Endometrial microvascular endothelial cells (primary cell): ENCODE data around the gene HHATL. TPM values are rescaled to one million over a fixed set of nuclear protein-coding genes. Genes with fewer than 3 reads are reported as not detected.

Experiments used
- in situ Hi-C: cut with HindIII; loops from 2 replicates; pipeline ENCODE4 v1.10.0; 2017; ENCODE audit warnings: low sequenced_read_pairs, low pct_unique_long_range_greater_than_20kb; ENCODE audit errors: inconsistent ontology term
- total RNA-seq: library from RNA; depleted of rRNA; stranded (reverse); fragments of >200 nt; gene quantifications from one replicate; pipeline ENCODE4 v1.2.3, GENCODE V29; 2015; ENCODE audit errors: inconsistent ontology term

Gene HHATL
- total RNA-seq, 1 donor from 2014 or later = not detected

GRCh38 chr3:42659451-42660130 is 43.0 kb downstream of the HHATL start:
- in situ Hi-C loops = no loop called here

DNA sequence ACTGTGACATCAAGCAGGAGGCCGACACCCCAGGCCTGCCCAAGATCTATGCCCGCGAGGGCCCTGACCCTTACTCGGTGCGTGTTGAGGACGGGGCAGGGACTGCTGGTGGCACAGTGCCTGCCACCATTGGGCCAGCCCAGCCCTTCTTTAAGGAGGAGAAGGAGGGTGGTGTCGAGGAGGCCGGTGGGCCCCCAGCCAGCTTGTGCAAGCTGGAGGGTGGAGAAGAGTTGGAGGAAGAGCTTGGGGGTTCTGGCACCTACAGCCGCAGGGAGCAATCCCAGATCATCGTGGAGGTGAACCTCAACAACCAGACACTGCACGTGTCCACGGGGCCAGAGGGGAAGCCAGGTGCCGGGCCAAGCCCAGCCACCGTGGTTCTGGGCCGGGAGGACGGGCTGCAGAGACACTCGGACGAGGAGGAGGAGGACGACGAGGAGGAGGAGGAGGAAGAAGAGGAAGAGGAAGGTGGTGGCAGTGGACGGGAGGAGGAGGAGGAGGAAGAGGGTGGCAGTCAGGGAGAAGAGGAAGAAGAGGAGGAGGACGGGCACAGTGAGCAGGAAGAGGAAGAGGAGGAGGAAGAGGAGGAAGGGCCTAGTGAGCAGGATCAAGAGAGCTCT is 43.7 kb downstream of the HHATL start:
- in situ Hi-C loops = no loop called here

GRCh38 chr3:42658091-42658770 is 44.4 kb downstream of the HHATL start:
- in situ Hi-C loops = no loop called here

- in situ Hi-C loops = no loop called here
Measured at GRCh38 chr3:42657675-42658074, 44.9 kb downstream of the HHATL start.

GRCh38 chr3:42656680-42657610 is 45.7 kb downstream of the HHATL start:
- in situ Hi-C loops = no loop called here

- in situ Hi-C loops = no loop called here
Measured at GRCh38 chr3:42655980-42656679, 46.5 kb downstream of the HHATL start.

DNA sequence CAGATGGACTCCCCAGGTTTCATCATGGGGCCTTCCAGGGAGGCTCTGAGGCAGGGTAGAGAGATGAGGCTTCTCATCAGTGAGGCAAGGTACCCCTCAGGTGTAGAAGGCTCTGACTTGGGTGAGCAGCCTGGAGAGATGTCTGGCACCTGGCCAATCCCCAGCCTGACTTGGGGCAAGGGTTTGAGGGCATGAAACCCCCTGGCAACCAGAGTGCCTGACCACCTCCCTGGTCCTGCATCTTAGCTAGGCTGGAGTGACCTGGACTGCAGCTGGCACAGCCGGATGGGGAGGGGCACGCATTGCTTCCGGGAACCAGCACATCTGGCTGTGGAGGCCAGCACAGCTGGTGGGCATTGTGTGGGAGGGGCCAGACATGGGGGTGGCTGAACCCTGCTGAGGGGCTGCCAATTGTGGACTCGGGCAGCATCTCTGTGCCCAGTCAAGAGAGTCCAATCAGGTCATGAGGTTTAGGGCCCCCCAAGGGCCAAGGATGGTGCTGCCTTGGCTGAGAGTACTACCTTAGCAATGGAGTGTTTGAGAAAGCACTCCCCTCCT is 47.2 kb downstream of the HHATL start:
- in situ Hi-C loops = no loop called here

DNA sequence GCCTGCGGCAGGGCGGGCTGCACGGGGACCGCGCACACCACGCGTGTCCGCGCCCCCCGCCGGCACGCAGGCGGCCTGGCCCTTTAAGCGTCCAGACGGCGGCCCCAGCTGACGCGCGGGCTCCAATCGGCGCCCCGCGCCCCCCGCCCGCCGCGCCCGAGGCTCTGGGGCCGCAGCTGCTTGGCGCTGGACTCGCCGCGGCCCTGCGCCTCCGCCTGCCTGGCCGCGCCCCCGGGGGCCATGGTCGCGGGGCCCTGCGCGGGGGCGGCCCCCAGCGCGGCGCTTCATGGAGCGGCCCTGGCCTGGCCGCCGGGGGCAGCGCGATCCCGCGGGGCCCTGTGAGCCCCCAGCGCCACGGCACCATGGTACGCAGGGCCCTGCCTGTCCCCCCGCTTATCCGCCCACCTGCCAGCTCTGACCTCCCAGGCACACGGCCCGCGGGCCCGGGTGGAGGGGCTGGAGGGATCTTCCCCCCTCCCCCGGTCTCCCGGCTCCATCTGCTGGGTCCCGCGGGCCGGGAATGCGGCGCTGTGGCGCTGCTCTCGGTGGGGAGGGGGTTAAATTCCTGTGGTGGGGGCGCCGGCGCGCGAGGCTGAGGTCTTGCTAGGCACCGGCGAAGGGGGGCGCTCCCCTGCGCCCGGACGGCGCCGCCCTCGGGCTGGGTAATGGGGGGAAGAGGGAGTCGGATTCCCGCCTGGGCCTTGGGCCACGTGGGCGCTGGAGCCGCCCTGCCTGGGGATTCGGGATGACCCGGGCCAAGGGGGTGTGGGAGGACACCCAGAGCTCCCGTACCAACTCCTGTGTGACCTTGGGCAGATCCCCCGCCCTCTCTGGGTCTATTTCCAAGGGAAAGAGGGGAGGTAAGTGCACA is 48.0 kb downstream of the HHATL start:
- in situ Hi-C loops = no loop called here

GRCh38 chr3:42653560-42654330 is 48.9 kb downstream of the HHATL start, which contains the start of gene ZBTB47:
ZBTB47 (plus strand) TSS chr3:42653697; CDS start chr3:42658356, 4,659 bp downstream.
- in situ Hi-C loops = no loop called here

DNA sequence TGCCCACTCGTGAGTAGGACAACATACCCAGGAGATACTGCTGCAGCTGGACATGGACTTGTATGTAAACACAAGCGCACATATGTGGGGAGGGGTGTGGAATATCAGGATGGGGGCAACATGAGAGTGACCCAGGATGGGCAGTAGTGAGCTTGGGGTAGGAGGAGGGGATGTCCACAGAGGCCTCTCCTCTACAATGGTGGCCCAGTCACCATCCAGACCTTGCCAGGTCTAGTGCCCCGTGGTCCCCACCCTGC is 49.4 kb downstream of the HHATL start:
- in situ Hi-C loops = no loop called here

DNA sequence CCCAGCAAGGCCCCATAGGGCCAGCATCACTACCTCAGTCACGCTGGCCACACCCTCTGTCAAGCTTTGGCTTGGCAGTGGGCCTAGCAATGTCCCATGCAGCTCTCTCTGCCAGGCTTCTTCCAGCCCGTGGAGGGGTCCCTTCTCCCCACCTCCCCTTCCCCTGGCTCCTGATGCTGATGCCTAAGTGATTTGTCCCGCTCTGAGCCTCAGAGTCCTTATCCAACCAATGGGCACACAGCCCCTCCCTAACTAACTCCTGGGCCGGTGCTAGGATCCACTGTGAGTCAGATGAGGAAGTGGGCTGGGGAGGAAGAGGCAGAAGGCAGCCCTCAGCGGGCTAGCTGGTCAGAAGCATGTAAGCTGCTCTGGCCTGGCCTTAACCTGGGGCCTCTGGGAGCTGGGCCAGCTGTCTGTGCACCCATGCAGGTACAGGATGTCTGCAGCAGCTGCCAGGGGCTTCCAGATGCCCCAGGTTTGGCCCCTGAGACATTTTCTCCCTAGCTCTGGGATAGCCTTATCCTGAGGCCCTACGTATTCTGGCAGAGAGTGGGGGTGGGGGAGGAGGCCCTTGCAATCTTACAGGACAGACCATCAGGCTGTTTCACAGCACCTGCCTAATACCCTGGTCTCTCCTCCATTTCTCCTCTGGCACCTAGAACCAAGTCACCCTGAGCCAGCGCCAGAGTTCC is 49.8 kb downstream of the HHATL start:
- in situ Hi-C loops = no loop called here

- in situ Hi-C loops = no loop called here
Measured at GRCh38 chr3:42652251-42652610, 50.4 kb downstream of the HHATL start.

DNA sequence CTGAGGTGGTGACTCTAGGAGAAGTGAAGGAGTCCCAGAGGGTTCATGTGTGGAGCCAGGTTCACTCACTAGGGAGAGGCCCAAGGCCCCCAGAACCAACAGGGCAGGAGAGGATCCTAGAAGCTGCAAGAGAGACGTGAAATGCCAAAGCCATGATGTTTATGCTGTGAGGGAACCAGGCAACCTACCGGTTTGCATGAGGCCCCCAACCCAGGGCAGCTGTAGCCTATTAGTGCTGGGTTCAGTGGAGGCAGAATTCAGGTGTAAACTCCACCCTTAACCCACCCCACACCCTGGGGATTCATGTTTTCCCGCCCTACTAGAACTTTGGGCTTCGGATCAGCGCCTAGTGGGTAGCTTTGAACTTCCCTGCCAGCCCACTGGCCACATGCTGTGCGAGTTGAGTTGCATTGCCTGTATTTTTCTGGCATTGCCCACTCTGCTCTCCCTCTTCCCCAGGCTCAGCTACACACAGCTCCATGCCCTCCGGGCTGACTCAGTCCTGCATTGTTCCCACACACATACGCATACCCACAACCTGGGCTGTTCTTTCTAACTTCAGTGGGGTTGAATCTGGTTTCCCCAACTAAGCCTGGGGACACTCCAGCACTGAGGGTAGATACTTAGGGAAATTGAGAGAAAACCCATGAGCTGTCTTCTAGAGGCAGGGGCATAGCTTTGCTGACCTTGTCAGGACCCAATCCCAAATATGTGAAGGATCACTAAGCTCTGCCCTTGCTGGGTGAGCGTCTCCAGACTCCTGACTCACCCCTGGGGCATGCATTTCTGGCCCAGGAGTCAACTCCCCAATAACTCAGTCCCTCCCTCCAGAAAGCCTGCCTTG is 51.1 kb downstream of the HHATL start:
- in situ Hi-C loops = no loop called here

DNA sequence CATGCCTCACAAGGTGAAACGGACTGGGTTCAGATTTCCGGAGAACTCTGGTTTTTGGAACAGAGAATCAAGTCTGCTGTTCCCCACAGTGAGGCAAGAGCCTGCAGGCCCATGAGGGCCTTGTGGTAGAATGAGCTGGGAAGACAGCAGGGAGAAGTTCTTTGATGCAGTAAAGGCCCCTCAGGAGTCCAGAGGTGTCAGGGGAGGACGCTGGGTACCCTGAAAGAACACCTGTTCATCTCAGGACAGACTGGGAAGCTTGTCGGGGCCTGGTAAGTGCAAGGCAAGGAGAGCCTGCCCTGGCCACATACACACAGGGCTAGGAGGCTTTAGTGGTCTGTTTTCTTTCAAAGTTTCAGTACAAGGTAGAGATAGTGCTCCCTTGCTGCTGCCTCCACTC is 52.8 kb downstream of the HHATL start:
- in situ Hi-C loops = no loop called here

DNA sequence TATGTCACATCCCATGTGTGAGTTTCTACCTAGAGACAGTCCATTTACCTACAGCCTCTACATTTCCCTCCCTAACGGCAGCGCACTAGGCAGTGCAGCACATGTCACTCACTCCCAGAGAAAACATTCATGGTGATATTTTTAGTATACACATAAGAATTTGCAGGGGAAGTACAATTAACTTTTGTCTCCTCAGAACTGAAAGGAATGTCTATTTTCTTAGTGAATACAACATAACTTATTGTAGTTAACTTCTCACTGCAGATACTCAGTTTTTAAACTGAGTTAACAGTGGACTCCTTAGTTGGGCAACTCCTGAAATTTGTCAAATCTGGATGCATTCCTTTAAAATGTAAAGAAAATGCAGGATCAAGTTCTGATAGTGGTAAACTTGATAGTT is 53.6 kb downstream of the HHATL start:
- in situ Hi-C loops = no loop called here
